Prostate gland (tissue), 2 donors: ENCODE data around the gene UBE2E2. TPM values are rescaled to one million over a fixed set of nuclear protein-coding genes. Genes with fewer than 3 reads are reported as not detected.

Source experiments
- DNase-seq: peaks from one replicate; pipeline ENCODE4 v3.0.0-alpha.2; 2019; ENCODE audit warnings: low spot score
- H3K27ac ChIP-seq, 2 donors: fragments of 200-600 bp; sonication (generic); 2 replicates each; pipeline ENCODE4 v1.5.1; 2017 to 2019
- H3K27me3 ChIP-seq: fragments of 200-600 bp; sonication (generic); replicated peaks from 2 replicates; pipeline ENCODE4 v1.5.1; 2019; ENCODE audit not compliant: insufficient read depth
- H3K36me3 ChIP-seq, 2 donors: fragments of 200-600 bp; sonication (generic); 1 replicate in 1 of 2; 2 replicates in 1 of 2; pipeline versions ENCODE4 v1.5.1 to v1.8.1; 2017 to 2019
- H3K4me1 ChIP-seq: fragments of 200-600 bp; sonication (generic); replicated peaks from 2 replicates; pipeline ENCODE4 v1.5.1; 2019
- H3K4me3 ChIP-seq, 2 donors: fragments of 200-600 bp; sonication (generic); 2 replicates each; pipeline ENCODE4 v1.5.1; 2017 to 2019
- H3K9me3 ChIP-seq: fragments of 200-600 bp; sonication (generic); 2 replicates; pipeline ENCODE4 v1.5.1; 2017
- POLR2A ChIP-seq: fragments of 450-650 bp; IDR thresholded peaks from one replicate; pipeline ENCODE4 v1.6.1; 2016; ENCODE audit warnings: antibody characterized with exemption, mild to moderate bottlenecking
- POLR2AphosphoS5 ChIP-seq: sonication (generic); formaldehyde crosslinking; IDR thresholded peaks from one replicate; pipeline ENCODE4 v1.6.1; 2017; ENCODE audit warnings: antibody characterized with exemption
- WGBS: methylation state at CpG from one replicate; pipeline ENCODE4 v1.1.5; 2018; 5-methylcytosine and 5-hydroxymethylcytosine counted together
- intact Hi-C: fragments of 100-400 bp; cut with DNase I; formaldehyde crosslinking; loops from one replicate; pipeline ENCODE4 v1.14.2; 2022
- total RNA-seq, 2 donors: library from RNA; depleted of rRNA; stranded (reverse); fragments of >200 nt; gene quantifications; one replicate each; pipeline ENCODE4 v1.1.0, GENCODE V29; 2016
- TF ChIP-seq, protein P1 (sequence below), 4 experiments: fragments of 200-600 bp in 2 of 4; fragments of 450-650 bp in 2 of 4; sonication (generic) in 2 of 4; IDR thresholded peaks; 1 replicate in 3 of 4; 2 replicates in 1 of 4; pipeline ENCODE4 v1.5.1; 2016 to 2019; ENCODE audit warnings: antibody characterized with exemption in 4 of 4, mild to moderate bottlenecking in 2 of 4, moderate library complexity in 2 of 4

The UBE2E2 gene
- total RNA-seq, 2 donors from 2014 or later = 25.9 to 48.7 TPM

DNA sequence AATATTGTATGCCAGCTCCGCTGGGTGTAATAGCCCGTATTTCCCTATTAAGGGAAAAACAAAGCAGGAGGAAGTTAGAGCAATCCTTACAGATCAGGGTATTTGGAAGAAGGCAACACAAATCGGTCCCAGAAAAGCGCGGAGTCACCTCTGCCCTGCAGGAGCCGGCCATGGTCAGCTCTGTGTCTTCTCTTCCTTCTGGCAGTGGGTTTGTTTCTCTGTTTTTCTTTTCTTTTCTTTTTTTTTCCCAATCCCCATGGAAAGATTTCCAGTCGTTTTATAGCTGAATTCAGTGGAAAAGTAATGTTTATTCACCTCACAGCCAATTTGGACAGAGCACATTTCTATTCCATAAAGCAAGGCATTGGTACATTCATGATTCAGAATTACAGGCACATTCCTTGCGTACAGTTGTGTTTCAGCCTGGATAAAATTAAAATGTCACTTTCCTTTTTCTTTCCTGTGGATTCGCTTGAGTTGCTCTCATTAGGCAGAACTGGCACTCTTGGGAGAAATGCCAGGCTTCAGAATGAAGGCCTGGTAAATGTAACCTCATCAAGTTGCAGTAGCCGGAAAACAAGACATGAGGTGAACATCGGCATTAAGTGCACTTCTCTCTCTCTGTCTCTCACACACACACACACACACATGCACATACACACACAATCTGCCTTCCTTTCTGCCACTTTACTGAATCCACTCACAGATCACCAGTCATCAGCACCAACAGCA, 398.1 kb downstream of the UBE2E2 start:
- Histone ChIP-seq H3K27ac (no peak overlapping the region), H3K4me1 (no peaks in the 10 kb centered on the region), H3K4me3 (no peak overlapping the region), H3K36me3 (no peaks in the 10 kb centered on the region), H3K27me3 (no peaks in the 10 kb centered on the region), H3K9me3 (no peaks in the 10 kb centered on the region)
- DNase-seq = no peak
- intact Hi-C loops = no loop called here
- TF ChIP-seq POLR2A (no peak), POLR2AphosphoS5 (no peak)
- TF ChIP-seq, protein P1, sequence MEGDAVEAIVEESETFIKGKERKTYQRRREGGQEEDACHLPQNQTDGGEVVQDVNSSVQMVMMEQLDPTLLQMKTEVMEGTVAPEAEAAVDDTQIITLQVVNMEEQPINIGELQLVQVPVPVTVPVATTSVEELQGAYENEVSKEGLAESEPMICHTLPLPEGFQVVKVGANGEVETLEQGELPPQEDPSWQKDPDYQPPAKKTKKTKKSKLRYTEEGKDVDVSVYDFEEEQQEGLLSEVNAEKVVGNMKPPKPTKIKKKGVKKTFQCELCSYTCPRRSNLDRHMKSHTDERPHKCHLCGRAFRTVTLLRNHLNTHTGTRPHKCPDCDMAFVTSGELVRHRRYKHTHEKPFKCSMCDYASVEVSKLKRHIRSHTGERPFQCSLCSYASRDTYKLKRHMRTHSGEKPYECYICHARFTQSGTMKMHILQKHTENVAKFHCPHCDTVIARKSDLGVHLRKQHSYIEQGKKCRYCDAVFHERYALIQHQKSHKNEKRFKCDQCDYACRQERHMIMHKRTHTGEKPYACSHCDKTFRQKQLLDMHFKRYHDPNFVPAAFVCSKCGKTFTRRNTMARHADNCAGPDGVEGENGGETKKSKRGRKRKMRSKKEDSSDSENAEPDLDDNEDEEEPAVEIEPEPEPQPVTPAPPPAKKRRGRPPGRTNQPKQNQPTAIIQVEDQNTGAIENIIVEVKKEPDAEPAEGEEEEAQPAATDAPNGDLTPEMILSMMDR (IDR thresholded peaks at IDR 0.05) = no peak
- 48% methylated on average over 11 of the region's 11 CpGs for WGBS

GRCh38 chr3:23602971-23603370, 399.8 kb downstream of the UBE2E2 start:
- Histone ChIP-seq H3K27ac (no peak overlapping the region), H3K36me3 (no peaks in the 10 kb centered on the region), H3K4me3 (no peak overlapping the region), H3K9me3 (no peaks in the 10 kb centered on the region), H3K4me1 (no peaks in the 10 kb centered on the region), H3K27me3 (no peaks in the 10 kb centered on the region)
- DNase-seq = no peak
- intact Hi-C loops = no loop called here
- 91% methylated on average over 9 of the region's 9 CpGs for WGBS
- TF ChIP-seq POLR2AphosphoS5 = no peak
- TF ChIP-seq, protein P1 (IDR thresholded peaks at IDR 0.05) = no peak
- no peak for TF ChIP-seq POLR2A

- DNase-seq = no peak
- H3K36me3 ChIP-seq = no peaks in the 10 kb centered on the region
- TF ChIP-seq POLR2AphosphoS5 (no peak), POLR2A (no peak)
- TF ChIP-seq, protein P1 (IDR thresholded peaks at IDR 0.05) = no peak
- intact Hi-C loops = no loop called here
- no peaks in the 10 kb centered on the region for H3K4me1 ChIP-seq
- no peak overlapping the region for H3K27ac ChIP-seq
- no peaks in the 10 kb centered on the region for H3K27me3 ChIP-seq
- WGBS = 63% methylated on average over 8 of the region's 8 CpGs
- H3K9me3 ChIP-seq = no peaks in the 10 kb centered on the region
- no peak overlapping the region for H3K4me3 ChIP-seq
Observed at GRCh38 chr3:23607184-23607847, 404.2 kb downstream of the UBE2E2 start.

DNA sequence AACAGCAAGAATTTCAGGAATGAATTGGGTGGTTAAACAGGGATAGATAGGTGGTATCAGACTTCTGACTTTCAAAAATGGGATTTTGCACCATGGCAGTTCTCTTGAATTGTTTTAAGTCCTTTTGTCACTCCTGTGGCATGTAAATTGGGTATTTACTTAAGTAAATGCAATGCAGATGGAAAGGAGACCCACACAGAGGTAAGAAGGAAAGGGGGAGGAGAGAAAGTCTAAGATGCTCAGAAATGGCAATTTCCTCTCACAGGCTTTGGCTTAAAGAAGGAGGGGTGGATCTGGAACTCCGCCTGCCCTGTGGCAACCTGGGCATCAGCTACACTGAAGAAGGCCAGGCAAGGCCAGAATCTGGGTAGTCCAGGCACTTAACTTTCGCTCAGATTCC, 405.5 kb downstream of the UBE2E2 start:
- no peaks in the 10 kb centered on the region for H3K9me3 ChIP-seq
- no peaks in the 10 kb centered on the region for H3K27me3 ChIP-seq
- no peak for DNase-seq
- H3K4me3 ChIP-seq = no peak overlapping the region
- H3K36me3 ChIP-seq = no peaks in the 10 kb centered on the region
- H3K4me1 ChIP-seq = no peaks in the 10 kb centered on the region
- WGBS = 94% methylated on average over 2 of the region's 2 CpGs
- intact Hi-C loops = no loop called here
- TF ChIP-seq, protein P1 (IDR thresholded peaks at IDR 0.05) = no peak
- no peak for TF ChIP-seq POLR2AphosphoS5
- no peak for TF ChIP-seq POLR2A
- H3K27ac ChIP-seq = no peak overlapping the region
